ENCODE results near the gene PDIK1L. TPM values are rescaled to one million over a fixed set of nuclear protein-coding genes. Genes with fewer than 3 reads are reported as not detected.
"Not testable (repeated sequence)": the region's sequence is repeated elsewhere in the genome, so short reads cannot be mapped to it uniquely, and the experiment has no call there.

Gene PDIK1L
- total and polyA plus RNA-seq, 2 of the 4 experiments (the other 2 are of a cell fraction): 1.4 to 3.0 TPM

DNA sequence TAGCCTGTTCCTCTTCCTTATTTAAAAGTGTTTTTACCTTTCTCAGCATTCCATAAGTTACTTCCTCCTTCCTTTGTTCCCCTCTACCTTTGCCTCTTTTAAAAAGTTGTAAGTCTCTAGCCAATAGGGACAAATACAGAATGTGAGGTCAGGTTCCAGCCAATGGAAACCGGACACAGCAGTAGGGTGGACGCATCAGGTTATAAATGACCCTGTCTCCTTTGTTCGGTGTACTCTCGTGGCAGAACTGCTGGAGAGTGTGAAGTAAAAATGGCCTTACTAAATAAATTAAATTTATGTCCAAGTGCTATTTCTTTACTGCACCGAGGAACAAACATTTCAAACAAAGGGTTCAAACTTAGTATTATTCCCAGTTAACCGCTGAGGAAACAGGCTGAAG is 18.1 kb upstream of the PDIK1L start:
- H2AK5ac ChIP-seq (ENCODE audit: low read depth, low read length); H3K23ac ChIP-seq (ENCODE audit: low read depth, low read length); H3K4me2 ChIP-seq (ENCODE audit: low read depth, low read length); ATAC-seq (ENCODE audit: low read depth); H3K14ac ChIP-seq (replicated peaks; ENCODE audit: low read depth, low read length); H3K27ac ChIP-seq (ENCODE audit: insufficient read depth, low read length); H4K5ac ChIP-seq (ENCODE audit: low read depth, low read length); dilution Hi-C loops (cut with HindIII; ENCODE audit: low sequenced_read_pairs, unreplicated experiment); intact Hi-C loops (cut with micrococcal nuclease); H2AK9ac ChIP-seq (replicated peaks; ENCODE audit: low read depth, low read length, poor library complexity); CTCF ChIA-PET; DNase-seq; H3K9ac ChIP-seq (ENCODE audit: low read depth, low read length); H4K20me1 ChIP-seq (ENCODE audit: insufficient read depth, low read length); H3K4me3 ChIP-seq (ENCODE audit: insufficient read depth, low read depth, low read length); H2BK20ac ChIP-seq (ENCODE audit: low read depth, low read length); H4K8ac ChIP-seq (ENCODE audit: low read depth in 2 of 2, low read length in 2 of 2); H4K91ac ChIP-seq (ENCODE audit: insufficient read depth, low read depth, low read length); H2BK120ac ChIP-seq (ENCODE audit: low read depth, low read length); H2BK5ac ChIP-seq (ENCODE audit: low read depth, low read length, poor library complexity, severe bottlenecking); H3K18ac ChIP-seq (ENCODE audit: low read depth, low read length); H3K9me3 ChIP-seq (ENCODE audit: control insufficient read depth, insufficient read depth, low read length); H3K79me1 ChIP-seq (ENCODE audit: low read depth in 1 of 2, low read length in 2 of 2); H3K36me3 ChIP-seq (ENCODE audit: control insufficient read depth, insufficient read depth, low read length); in situ Hi-C loops (cut with MboI; ENCODE audit: low sequenced_read_pairs); H2BK15ac ChIP-seq (ENCODE audit: low read depth, low read length); H3K56ac ChIP-seq (ENCODE audit: extremely low read depth, insufficient read depth, low read length); H3K9me1 ChIP-seq (ENCODE audit: insufficient read depth, low read length); BruUV-seq (replicated peaks); POLR2A ChIA-PET (ENCODE audit: unreplicated experiment); H2AFZ ChIP-seq (replicated peaks; ENCODE audit: low read length, poor library complexity); H3K4me1 ChIP-seq (ENCODE audit: control insufficient read depth, insufficient read depth, low read length); H3K4ac ChIP-seq (ENCODE audit: low read depth, low read length): not testable (repeated sequence)
- peaks cover 36% of the 10 kb centered on the region for H3K27me3 ChIP-seq (ENCODE audit: control insufficient read depth, insufficient read depth, low read length)
- no CpG with 5 or more reads among the region's 6 CpGs for WGBS, 2 experiments (ENCODE audit: extremely low coverage in 2 of 2, insufficient read length in 1 of 2)

Measured in IMR-90 (cell line).